Measurements from ENCODE around the gene WBP2. TPM values are rescaled to one million over a fixed set of nuclear protein-coding genes. Genes with fewer than 3 reads are reported as not detected.

WBP2 gene
- total RNA-seq: 25.1 and 46.8 TPM in 2 replicates

GRCh38 chr17:75855310-75856061 is at the start of gene WBP2:
Gene WBP2 (minus strand): TSS chr17:75855335. CDS start chr17:75855297, 38 bp downstream.

GRCh38 chr17:75896415-75897159 is 41.5 kb upstream of the WBP2 start, which contains the start of gene TRIM65:
Gene TRIM65 (minus strand): TSS chr17:75896951. CDS start chr17:75896937, 14 bp downstream.

GRCh38 chr17:75878174-75878998 is 23.3 kb upstream of the WBP2 start, which contains the start of gene TRIM47:
Gene TRIM47 (minus strand): TSS chr17:75878581. CDS start chr17:75878548, 33 bp downstream.

GRCh38 chr17:75843577-75844529 is 11.3 kb downstream of the WBP2 start, which contains the start of gene UNC13D:
Gene UNC13D (minus strand): TSS chr17:75844404. CDS start chr17:75844337, 67 bp downstream.

Other genes starting within 250 kb of the WBP2 start
- 0.22 TPM in 1 of 2 replicates, not detected in the other for gene SMIM5, start 221.9 kb downstream of the WBP2 start, total RNA-seq
- 17.0 and 18.7 TPM in 2 replicates for gene RECQL5, start 188.2 kb downstream of the WBP2 start, total RNA-seq
- 58.1 and 63.9 TPM in 2 replicates for gene SAP30BP, start 188.0 kb downstream of the WBP2 start, total RNA-seq
- 0.39 and 0.54 TPM in 2 replicates for gene ITGB4, start 133.9 kb downstream of the WBP2 start, total RNA-seq
- gene GALK1, start 90.1 kb downstream of the WBP2 start, total RNA-seq: 28.8 and 34.8 TPM in 2 replicates
- 23.1 and 27.4 TPM in 2 replicates for gene UNK, start 70.5 kb downstream of the WBP2 start, total RNA-seq
- 0.76 and 1.6 TPM in 2 replicates for gene UNC13D, start 10.9 kb downstream of the WBP2 start, total RNA-seq
- 36.8 and 50.0 TPM in 2 replicates for gene TRIM47, start 23.2 kb upstream of the WBP2 start, total RNA-seq
- gene TRIM65, start 41.6 kb upstream of the WBP2 start, total RNA-seq: 14.7 and 20.3 TPM in 2 replicates
- 21.3 and 27.6 TPM in 2 replicates for gene MRPL38, start 49.5 kb upstream of the WBP2 start, total RNA-seq
- gene FBF1, start 85.7 kb upstream of the WBP2 start, total RNA-seq: 8.9 and 9.5 TPM in 2 replicates
- 55.3 and 57.4 TPM in 2 replicates for gene ACOX1, start 123.8 kb upstream of the WBP2 start, total RNA-seq
- gene TEN1, start 123.9 kb upstream of the WBP2 start, total RNA-seq: 16.2 and 20.1 TPM in 2 replicates
- gene CDK3, start 145.5 kb upstream of the WBP2 start, total RNA-seq: 0.78 and 0.97 TPM in 2 replicates
- gene EVPL, start 172.0 kb upstream of the WBP2 start, total RNA-seq: 0.11 and 0.13 TPM in 2 replicates
- 31.9 and 33.6 TPM in 2 replicates for gene SRP68, start 217.2 kb upstream of the WBP2 start, total RNA-seq
- 0.11 TPM in 1 of 2 replicates, not detected in the other for gene GALR2, start 219.4 kb upstream of the WBP2 start, total RNA-seq
- under 0.01 TPM in 1 of 2 replicates, not detected in the other for gene ZACN, start 223.8 kb upstream of the WBP2 start, total RNA-seq
- 92.2 and 94.1 TPM in 2 replicates for gene EXOC7, start 248.5 kb upstream of the WBP2 start, total RNA-seq